Measurements from ENCODE around the gene PIH1D1. TPM values are rescaled to one million over a fixed set of nuclear protein-coding genes. Genes with fewer than 3 reads are reported as not detected.

Gene PIH1D1
- total and polyA plus RNA-seq, 10 of the 15 experiments (the other 5 are each of a cell fraction or from before 2014, with no cell fraction given): 16.1 to 153 (median 106) TPM

DNA sequence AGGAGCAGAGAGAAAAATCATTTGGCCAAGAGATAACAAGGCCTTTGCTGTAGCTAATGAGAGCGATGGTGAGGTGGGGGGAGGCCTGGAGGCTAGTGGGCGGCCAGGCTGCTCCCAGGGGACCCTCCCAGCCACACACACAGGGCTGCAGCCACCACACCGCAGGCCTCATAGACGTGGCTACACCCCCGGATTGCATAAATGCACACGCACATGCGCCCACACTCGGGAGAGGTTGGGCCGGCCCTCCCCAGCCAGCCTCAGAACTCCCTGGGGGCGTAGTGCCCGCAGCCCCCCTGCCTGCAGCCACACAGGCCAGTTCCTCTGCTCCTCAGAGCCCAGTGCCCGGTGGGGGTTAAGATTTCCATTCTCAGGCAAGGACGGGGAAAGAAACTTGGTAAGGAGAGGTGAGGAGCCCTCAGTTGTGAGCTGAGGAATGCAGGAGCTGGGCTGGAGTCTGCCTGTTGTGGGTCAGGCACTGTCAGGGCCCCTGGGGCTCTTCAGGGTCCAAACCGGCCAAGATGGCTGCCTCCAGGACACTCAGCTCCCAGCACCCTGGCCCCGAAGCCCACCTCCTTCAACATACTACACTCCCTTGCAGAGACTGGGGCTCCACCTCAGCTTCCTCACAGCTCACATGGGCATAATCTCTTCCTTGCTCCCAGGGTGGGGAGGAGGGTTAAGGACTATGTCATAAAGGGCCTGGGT lies 36.4 kb downstream of the PIH1D1 start (continued):
- TF ChIP-seq, protein P1, sequence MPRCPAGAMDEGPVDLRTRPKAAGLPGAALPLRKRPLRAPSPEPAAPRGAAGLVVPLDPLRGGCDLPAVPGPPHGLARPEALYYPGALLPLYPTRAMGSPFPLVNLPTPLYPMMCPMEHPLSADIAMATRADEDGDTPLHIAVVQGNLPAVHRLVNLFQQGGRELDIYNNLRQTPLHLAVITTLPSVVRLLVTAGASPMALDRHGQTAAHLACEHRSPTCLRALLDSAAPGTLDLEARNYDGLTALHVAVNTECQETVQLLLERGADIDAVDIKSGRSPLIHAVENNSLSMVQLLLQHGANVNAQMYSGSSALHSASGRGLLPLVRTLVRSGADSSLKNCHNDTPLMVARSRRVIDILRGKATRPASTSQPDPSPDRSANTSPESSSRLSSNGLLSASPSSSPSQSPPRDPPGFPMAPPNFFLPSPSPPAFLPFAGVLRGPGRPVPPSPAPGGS (IDR thresholded peaks at IDR 0.05; ENCODE audit: borderline replicate concordance, insufficient read depth, low read depth, low read length, poor library complexity, severe bottlenecking): no peak
- TF ChIP-seq, protein P2, sequence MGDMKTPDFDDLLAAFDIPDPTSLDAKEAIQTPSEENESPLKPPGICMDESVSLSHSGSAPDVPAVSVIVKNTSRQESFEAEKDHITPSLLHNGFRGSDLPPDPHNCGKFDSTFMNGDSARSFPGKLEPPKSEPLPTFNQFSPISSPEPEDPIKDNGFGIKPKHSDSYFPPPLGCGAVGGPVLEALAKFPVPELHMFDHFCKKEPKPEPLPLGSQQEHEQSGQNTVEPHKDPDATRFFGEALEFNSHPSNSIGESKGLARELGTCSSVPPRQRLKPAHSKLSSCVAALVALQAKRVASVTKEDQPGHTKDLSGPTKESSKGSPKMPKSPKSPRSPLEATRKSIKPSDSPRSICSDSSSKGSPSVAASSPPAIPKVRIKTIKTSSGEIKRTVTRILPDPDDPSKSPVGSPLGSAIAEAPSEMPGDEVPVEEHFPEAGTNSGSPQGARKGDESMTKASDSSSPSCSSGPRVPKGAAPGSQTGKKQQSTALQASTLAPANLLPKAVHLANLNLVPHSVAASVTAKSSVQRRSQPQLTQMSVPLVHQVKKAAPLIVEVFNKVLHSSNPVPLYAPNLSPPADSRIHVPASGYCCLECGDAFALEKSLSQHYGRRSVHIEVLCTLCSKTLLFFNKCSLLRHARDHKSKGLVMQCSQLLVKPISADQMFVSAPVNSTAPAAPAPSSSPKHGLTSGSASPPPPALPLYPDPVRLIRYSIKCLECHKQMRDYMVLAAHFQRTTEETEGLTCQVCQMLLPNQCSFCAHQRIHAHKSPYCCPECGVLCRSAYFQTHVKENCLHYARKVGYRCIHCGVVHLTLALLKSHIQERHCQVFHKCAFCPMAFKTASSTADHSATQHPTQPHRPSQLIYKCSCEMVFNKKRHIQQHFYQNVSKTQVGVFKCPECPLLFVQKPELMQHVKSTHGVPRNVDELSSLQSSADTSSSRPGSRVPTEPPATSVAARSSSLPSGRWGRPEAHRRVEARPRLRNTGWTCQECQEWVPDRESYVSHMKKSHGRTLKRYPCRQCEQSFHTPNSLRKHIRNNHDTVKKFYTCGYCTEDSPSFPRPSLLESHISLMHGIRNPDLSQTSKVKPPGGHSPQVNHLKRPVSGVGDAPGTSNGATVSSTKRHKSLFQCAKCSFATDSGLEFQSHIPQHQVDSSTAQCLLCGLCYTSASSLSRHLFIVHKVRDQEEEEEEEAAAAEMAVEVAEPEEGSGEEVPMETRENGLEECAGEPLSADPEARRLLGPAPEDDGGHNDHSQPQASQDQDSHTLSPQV (IDR thresholded peaks at IDR 0.05): peak; percentile 78
- TF ChIP-seq TCF7 (IDR thresholded peaks at IDR 0.05; ENCODE audit: borderline replicate concordance) (no peak), ZSCAN29 (IDR thresholded peaks at IDR 0.05) (peak; percentile 74; the same call in 1 of the 2 replicates), ESRRA (IDR thresholded peaks at IDR 0.05; ENCODE audit: low read length) (no peak), HCFC1 (IDR thresholded peaks at IDR 0.05; ENCODE audit: low read length) (no peak), TCF3 (IDR thresholded peaks at IDR 0.05; ENCODE audit: borderline replicate concordance, insufficient read depth, low read depth, low read length) (peak; percentile 82), RAD51 (IDR thresholded peaks at IDR 0.05) (no peak), CBFB (IDR thresholded peaks at IDR 0.05; ENCODE audit: low read depth) (peak; percentile 94; the same call in 1 of the 2 replicates), MTA3 (IDR thresholded peaks at IDR 0.05; ENCODE audit: borderline replicate concordance, low read length) (peak; percentile 35; the same call in 1 of the 2 replicates), RUNX3 (IDR thresholded peaks at IDR 0.05; ENCODE audit: low read length) (peak; percentile 93), EGR1 (IDR thresholded peaks at IDR 0.05; ENCODE audit: borderline replicate concordance in 1 of 2, low read depth in 2 of 2, low read length in 2 of 2) (peak in 1 of 2 experiments; percentile 86; a peak in 2 of 3 replicates), JUNB (IDR thresholded peaks at IDR 0.05) (no peak), MYC (IDR thresholded peaks at IDR 0.05; ENCODE audit: insufficient read depth, insufficient read length, insufficient replicate concordance, low read length, severe bottlenecking) (no peak), SREBF1 (IDR thresholded peaks at IDR 0.05; ENCODE audit: low read length) (no peak), KAT2A (conservative IDR thresholded peaks at IDR 0.05; ENCODE audit: control insufficient read depth, low read depth, low read length) (no peak), SMARCA5 (IDR thresholded peaks at IDR 0.05) (no peak)
- TF ChIP-seq, protein P3, sequence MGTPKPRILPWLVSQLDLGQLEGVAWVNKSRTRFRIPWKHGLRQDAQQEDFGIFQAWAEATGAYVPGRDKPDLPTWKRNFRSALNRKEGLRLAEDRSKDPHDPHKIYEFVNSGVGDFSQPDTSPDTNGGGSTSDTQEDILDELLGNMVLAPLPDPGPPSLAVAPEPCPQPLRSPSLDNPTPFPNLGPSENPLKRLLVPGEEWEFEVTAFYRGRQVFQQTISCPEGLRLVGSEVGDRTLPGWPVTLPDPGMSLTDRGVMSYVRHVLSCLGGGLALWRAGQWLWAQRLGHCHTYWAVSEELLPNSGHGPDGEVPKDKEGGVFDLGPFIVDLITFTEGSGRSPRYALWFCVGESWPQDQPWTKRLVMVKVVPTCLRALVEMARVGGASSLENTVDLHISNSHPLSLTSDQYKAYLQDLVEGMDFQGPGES (IDR thresholded peaks at IDR 0.05): no peak
- TF ChIP-seq, protein P4, sequence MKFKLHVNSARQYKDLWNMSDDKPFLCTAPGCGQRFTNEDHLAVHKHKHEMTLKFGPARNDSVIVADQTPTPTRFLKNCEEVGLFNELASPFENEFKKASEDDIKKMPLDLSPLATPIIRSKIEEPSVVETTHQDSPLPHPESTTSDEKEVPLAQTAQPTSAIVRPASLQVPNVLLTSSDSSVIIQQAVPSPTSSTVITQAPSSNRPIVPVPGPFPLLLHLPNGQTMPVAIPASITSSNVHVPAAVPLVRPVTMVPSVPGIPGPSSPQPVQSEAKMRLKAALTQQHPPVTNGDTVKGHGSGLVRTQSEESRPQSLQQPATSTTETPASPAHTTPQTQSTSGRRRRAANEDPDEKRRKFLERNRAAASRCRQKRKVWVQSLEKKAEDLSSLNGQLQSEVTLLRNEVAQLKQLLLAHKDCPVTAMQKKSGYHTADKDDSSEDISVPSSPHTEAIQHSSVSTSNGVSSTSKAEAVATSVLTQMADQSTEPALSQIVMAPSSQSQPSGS (IDR thresholded peaks at IDR 0.05; ENCODE audit: low read length): no peak
